Measurements from ENCODE around the gene LRRC4C. TPM values are rescaled to one million over a fixed set of nuclear protein-coding genes. Genes with fewer than 3 reads are reported as not detected.

The LRRC4C gene
- polyA plus RNA-seq, 1 donor from 2014 or later: 24.3 TPM

- no peaks in the 10 kb centered on the region for H4K20me1 ChIP-seq (ENCODE audit: insufficient read depth)
- H2AFZ ChIP-seq (ENCODE audit: low read depth, low read length): no peak overlapping the region
- no peaks in the 10 kb centered on the region for H3K27me3 ChIP-seq (ENCODE audit: insufficient read depth, low read depth, low read length)
- H3K9me3 ChIP-seq (ENCODE audit: low read length): no peaks in the 10 kb centered on the region
- H3F3A ChIP-seq (ENCODE audit: insufficient read depth, low read length, poor library complexity, severe bottlenecking): no peaks in the 10 kb centered on the region
- H3K79me2 ChIP-seq (replicated peaks; ENCODE audit: insufficient read depth, low read length): no peaks in the 10 kb centered on the region
- H3K9ac ChIP-seq (ENCODE audit: low read length): no peak overlapping the region
- TF ChIP-seq EP300 (conservative IDR thresholded peaks at IDR 0.05; ENCODE audit: poor library complexity, severe bottlenecking) (no peak), SMC3 (conservative IDR thresholded peaks at IDR 0.05; ENCODE audit: poor library complexity) (no peak), MXI1 (conservative IDR thresholded peaks at IDR 0.05; ENCODE audit: poor library complexity, severe bottlenecking) (no peak), RAD21 (conservative IDR thresholded peaks at IDR 0.05) (no peak), CTCF (IDR thresholded peaks at IDR 0.05; ENCODE audit: poor library complexity, severe bottlenecking) (no peak), EZH2 (IDR thresholded peaks at IDR 0.05; ENCODE audit: borderline replicate concordance, insufficient read depth, low read length, poor library complexity, severe bottlenecking) (no peak), POLR2AphosphoS5 (IDR thresholded peaks at IDR 0.05) (no peak), TAF1 (IDR thresholded peaks at IDR 0.05; ENCODE audit: low read depth) (no peak)
- TF ChIP-seq, protein P1, sequence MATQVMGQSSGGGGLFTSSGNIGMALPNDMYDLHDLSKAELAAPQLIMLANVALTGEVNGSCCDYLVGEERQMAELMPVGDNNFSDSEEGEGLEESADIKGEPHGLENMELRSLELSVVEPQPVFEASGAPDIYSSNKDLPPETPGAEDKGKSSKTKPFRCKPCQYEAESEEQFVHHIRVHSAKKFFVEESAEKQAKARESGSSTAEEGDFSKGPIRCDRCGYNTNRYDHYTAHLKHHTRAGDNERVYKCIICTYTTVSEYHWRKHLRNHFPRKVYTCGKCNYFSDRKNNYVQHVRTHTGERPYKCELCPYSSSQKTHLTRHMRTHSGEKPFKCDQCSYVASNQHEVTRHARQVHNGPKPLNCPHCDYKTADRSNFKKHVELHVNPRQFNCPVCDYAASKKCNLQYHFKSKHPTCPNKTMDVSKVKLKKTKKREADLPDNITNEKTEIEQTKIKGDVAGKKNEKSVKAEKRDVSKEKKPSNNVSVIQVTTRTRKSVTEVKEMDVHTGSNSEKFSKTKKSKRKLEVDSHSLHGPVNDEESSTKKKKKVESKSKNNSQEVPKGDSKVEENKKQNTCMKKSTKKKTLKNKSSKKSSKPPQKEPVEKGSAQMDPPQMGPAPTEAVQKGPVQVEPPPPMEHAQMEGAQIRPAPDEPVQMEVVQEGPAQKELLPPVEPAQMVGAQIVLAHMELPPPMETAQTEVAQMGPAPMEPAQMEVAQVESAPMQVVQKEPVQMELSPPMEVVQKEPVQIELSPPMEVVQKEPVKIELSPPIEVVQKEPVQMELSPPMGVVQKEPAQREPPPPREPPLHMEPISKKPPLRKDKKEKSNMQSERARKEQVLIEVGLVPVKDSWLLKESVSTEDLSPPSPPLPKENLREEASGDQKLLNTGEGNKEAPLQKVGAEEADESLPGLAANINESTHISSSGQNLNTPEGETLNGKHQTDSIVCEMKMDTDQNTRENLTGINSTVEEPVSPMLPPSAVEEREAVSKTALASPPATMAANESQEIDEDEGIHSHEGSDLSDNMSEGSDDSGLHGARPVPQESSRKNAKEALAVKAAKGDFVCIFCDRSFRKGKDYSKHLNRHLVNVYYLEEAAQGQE (IDR thresholded peaks at IDR 0.05; ENCODE audit: borderline replicate concordance): no peak
- H3K27ac ChIP-seq (ENCODE audit: low read length): no peak overlapping the region
- H3K36me3 ChIP-seq (ENCODE audit: insufficient read depth, low read length): no peaks in the 10 kb centered on the region
- no peaks in the 10 kb centered on the region for H3K9me2 ChIP-seq (ENCODE audit: insufficient read depth, low read length)
- H3K4me3 ChIP-seq (ENCODE audit: low read length): no peak overlapping the region
- H3K4me2 ChIP-seq (ENCODE audit: low read length): no peak overlapping the region
These were observed 861.8 kb downstream of the LRRC4C start for GRCh38 chr11:40597546-40598113.

DNA sequence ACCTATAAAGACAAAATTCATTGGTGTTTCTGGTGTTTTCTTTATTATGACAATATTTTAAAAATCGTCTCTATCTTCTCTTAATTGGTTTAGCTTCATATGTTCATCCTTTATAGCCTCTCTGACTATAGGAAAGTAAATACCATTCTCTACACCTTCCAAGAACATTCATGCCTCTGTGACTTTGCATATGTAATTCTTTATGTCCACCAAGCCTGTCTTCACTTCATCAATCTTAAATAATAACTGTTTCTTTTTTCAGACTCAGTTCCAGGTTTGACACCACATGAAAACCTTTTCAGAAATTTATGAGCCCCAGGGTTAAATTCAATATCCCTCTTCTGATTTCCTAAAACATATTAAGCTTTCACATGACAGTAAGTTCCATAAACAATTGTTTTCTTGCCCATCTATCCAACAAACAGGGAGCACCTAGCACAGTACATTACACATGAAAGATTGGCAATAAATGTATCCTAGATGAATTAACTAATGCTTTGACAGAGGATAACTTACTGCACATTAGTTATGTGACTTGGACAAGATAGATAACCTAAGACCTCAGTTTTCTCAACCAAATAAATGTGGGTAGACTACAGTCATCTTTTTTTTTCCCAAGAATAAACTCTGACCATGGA lies 886.1 kb downstream of the LRRC4C start:
- Histone ChIP-seq H4K20me1 (ENCODE audit: insufficient read depth) (no peaks in the 10 kb centered on the region), H3K9me3 (ENCODE audit: low read length) (no peaks in the 10 kb centered on the region), H3K9ac (ENCODE audit: low read length) (no peak overlapping the region), H3K27me3 (ENCODE audit: insufficient read depth, low read depth, low read length) (no peaks in the 10 kb centered on the region), H3K27ac (ENCODE audit: low read length) (no peak overlapping the region), H3F3A (ENCODE audit: insufficient read depth, low read length, poor library complexity, severe bottlenecking) (no peaks in the 10 kb centered on the region), H2AFZ (ENCODE audit: low read depth, low read length) (no peak overlapping the region), H3K9me2 (ENCODE audit: insufficient read depth, low read length) (no peaks in the 10 kb centered on the region), H3K4me2 (ENCODE audit: low read length) (no peak overlapping the region), H3K79me2 (replicated peaks; ENCODE audit: insufficient read depth, low read length) (no peaks in the 10 kb centered on the region), H3K4me3 (ENCODE audit: low read length) (no peak overlapping the region), H3K36me3 (ENCODE audit: insufficient read depth, low read length) (no peaks in the 10 kb centered on the region)
- TF ChIP-seq, protein P1 (IDR thresholded peaks at IDR 0.05; ENCODE audit: borderline replicate concordance): no peak
- TF ChIP-seq EP300 (conservative IDR thresholded peaks at IDR 0.05; ENCODE audit: poor library complexity, severe bottlenecking): no peak
- TF ChIP-seq EZH2 (IDR thresholded peaks at IDR 0.05; ENCODE audit: borderline replicate concordance, insufficient read depth, low read length, poor library complexity, severe bottlenecking): no peak
- TF ChIP-seq MXI1 (conservative IDR thresholded peaks at IDR 0.05; ENCODE audit: poor library complexity, severe bottlenecking): no peak
- TF ChIP-seq TAF1 (IDR thresholded peaks at IDR 0.05; ENCODE audit: low read depth): no peak
- TF ChIP-seq RAD21 (conservative IDR thresholded peaks at IDR 0.05): no peak
- TF ChIP-seq CTCF (IDR thresholded peaks at IDR 0.05; ENCODE audit: poor library complexity, severe bottlenecking): no peak
- TF ChIP-seq POLR2AphosphoS5 (IDR thresholded peaks at IDR 0.05): no peak
- TF ChIP-seq SMC3 (conservative IDR thresholded peaks at IDR 0.05; ENCODE audit: poor library complexity): no peak

Measured in neural cell (in vitro differentiated cells).